SU-DHL-6 (cell line): ENCODE data around the gene NRK.
"Not testable (repeated sequence)": the region's sequence is repeated elsewhere in the genome, so short reads cannot be mapped to it uniquely, and the experiment has no call there.

Source experiments
- EZH2phosphoT487 ChIP-seq: fragments of 200-600 bp; sonication (generic), shearing (Covaris generic); conservative IDR thresholded peaks from 2 replicates; pipeline ENCODE4 v1.6.1; 2018; ENCODE audit warnings: mild to moderate bottlenecking, antibody characterized with exemption, low read length, moderate library complexity, mixed read lengths
- TF ChIP-seq, protein P1 (sequence below): fragments of 200-600 bp; sonication (generic); IDR thresholded peaks from one replicate; pipeline ENCODE4 v1.5.1; 2017; ENCODE audit warnings: antibody characterized with exemption, mild to moderate bottlenecking, low read length, moderate library complexity; ENCODE audit not compliant: insufficient read depth, poor library complexity, severe bottlenecking

DNA sequence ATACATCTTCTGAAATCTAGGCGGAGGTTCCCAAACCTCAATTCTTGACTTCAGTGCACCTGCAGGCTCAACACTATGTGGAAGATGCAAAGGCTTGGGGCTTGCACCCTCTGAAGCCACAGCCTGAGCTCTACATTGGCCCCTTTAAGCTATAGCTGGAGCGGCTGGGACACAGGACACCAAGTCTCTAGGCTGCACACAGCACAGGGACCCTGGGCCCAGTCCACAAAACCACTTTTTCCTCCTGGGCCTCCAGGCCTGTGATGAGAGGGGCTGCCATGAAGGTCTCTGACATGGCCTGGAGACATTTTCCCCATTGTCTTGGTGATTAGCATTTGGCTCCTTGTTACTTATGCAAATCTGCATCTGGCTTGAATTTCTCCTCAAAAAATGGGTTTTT, 27.8 kb downstream of the NRK start:
- TF ChIP-seq, protein P1, sequence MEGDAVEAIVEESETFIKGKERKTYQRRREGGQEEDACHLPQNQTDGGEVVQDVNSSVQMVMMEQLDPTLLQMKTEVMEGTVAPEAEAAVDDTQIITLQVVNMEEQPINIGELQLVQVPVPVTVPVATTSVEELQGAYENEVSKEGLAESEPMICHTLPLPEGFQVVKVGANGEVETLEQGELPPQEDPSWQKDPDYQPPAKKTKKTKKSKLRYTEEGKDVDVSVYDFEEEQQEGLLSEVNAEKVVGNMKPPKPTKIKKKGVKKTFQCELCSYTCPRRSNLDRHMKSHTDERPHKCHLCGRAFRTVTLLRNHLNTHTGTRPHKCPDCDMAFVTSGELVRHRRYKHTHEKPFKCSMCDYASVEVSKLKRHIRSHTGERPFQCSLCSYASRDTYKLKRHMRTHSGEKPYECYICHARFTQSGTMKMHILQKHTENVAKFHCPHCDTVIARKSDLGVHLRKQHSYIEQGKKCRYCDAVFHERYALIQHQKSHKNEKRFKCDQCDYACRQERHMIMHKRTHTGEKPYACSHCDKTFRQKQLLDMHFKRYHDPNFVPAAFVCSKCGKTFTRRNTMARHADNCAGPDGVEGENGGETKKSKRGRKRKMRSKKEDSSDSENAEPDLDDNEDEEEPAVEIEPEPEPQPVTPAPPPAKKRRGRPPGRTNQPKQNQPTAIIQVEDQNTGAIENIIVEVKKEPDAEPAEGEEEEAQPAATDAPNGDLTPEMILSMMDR: not testable (repeated sequence)
- not testable (repeated sequence) for TF ChIP-seq EZH2phosphoT487
